HG03354 (cell line): ENCODE measurements around the gene GATA3.
A peak's percentile ranks its signal among the peaks of the same experiment; 100 is the strongest.
"Not testable (repeated sequence)": the region's sequence is repeated elsewhere in the genome, so short reads cannot be mapped to it uniquely, and the experiment has no call there.

Experiments used
- ATAC-seq: cut with Tn5 transposase; IDR thresholded peaks from one replicate; pipeline ENCODE4 v1.9.1; 2021; ENCODE audit warnings: mild to moderate bottlenecking; ENCODE audit not compliant: unreplicated experiment, poor library complexity, severe bottlenecking

Gene GATA3

DNA sequence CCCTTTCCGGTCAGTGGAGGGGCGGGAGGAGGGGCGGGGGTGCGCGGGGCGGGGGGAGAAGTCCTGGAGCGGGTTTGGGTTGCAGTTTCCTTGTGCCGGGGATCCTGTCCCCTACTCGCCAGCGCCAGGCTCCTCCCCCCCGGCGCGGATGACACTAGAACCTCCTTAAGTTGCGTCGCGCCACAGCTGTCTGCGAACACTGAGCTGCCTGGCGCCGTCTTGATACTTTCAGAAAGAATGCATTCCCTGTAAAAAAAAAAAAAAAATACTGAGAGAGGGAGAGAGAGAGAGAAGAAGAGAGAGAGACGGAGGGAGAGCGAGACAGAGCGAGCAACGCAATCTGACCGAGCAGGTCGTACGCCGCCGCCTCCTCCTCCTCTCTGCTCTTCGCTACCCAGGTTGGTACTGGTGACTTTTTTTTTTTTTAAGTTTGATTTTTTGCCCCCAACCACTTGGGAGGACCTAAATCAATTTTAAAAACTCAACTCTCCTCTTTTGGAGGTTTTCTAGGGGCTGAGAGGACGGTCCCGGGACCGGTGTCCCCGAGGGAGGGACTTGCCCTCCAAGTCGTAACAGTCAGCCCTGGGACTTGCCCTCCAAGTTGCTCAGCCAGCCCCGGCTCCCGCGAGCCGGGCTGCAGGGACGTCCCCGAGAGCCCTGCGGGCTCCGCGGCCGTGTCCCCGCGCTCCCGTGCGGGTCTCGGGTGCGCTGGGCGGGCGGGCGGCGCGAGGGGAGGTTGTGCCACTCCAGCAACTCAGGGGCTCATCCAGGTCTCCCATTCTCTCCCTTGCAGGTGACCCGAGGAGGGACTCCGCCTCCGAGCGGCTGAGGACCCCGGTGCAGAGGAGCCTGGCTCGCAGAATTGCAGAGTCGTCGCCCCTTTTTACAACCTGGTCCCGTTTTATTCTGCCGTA, at the start of gene GATA3:
TSS of gene GATA3 (plus strand) at position 195 of the 914 bp plus-strand sequence. CDS start 968 bp downstream, outside the sequence.
- ATAC-seq, result peak; percentile 42

- no peak for ATAC-seq
Measured at GRCh38 chr10:8006274-8006999, 48.1 kb upstream of the GATA3 start.

DNA sequence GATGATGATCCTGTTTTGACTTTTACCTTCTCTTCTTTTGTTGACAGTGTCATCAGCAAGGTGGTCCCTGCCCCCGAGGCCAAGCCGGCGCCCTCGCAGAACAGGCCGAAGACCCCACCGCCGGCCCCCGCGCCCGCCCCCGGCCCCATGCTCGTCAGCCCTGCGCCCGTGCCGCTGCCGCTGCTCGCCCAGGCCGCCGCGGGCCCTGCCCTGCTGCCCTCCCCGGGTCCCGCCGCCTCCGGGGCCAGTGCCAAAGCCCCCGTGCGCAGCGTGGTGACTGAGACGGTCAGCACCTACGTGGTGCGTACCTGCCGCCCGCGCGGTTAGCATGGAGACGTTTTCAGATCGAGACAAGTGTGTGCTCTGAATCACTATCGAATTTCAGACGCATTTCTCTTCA, 45.5 kb upstream of the GATA3 start:
- ATAC-seq, result no peak

DNA sequence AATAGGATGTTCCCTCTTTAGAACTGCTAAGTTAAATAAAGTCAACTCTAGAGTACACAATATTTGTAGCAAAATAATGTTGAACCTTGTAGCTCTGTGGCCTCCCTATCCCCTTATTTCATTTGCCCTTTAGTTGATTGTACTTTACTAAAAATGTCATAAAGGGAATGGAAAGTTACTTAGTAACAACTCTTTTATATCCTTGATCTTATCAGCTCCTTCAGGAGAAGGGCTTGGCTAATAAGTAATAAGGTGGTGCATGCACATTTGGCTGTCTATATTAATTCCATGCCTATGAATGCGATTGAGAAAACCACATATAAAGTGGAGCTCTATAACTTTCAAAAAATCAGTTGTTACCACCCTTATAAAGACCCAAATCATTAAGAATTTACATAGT, 41.5 kb upstream of the GATA3 start:
- ATAC-seq, result no peak

DNA sequence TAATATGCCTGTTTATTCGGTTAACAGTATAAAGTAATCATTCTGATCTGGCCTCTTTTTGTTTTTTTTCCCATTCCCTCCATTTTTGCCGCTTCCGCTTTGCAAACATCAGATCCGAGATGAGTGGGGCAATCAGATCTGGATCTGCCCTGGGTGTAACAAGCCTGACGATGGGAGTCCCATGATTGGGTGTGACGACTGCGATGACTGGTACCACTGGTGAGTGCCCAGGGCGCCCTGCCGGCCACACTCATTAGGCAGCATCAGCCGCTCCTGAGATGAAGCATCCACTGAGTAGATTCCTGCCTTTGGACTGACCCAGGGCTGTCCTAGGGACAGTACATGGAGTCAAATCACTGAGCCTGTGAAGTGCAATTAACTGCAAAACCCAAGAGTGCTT, 40.9 kb upstream of the GATA3 start:
- no peak for ATAC-seq

GRCh38 chr10:8014649-8015048, 39.8 kb upstream of the GATA3 start:
- no peak for ATAC-seq

DNA sequence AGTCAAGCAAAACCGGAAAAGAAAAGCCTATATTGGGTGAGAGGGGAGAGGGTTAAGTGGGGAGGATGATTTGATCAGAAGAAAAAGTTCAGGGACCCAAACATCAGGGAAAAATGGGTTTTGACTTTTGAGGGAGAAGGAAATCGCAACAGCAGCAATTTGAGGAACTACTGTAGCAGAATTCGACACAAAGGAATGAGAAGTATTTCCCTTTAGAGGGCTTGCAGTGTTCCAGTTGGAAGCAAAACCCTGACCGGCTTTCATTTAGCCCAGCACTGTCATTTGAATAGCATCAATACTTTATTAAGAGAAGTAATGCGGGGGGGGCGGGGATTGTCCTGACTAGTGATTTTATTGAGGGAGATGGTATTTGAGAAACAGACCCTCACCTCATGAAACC, 37.2 kb upstream of the GATA3 start:
- no peak for ATAC-seq

GRCh38 chr10:8023321-8023720, 31.2 kb upstream of the GATA3 start:
- no peak for ATAC-seq

DNA sequence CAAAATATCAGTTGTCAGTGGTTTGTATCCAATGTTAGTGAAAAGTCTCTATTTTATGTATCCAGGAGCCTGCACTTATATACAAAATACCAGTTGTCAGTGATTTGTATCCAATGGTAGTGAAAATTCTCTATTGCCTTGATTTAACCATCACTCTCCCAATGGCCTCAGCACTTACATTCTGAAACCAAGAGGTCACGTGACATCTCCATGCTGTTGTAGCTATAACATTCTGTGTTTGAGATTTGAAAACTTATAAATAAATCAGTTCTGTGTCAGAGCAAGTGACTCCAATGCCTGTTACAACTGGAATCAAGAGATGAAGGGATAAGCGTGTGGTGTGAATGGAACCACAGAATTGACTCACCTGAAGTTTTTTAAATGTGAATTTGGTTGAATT, 30.6 kb upstream of the GATA3 start:
- ATAC-seq, result no peak

- no peak for ATAC-seq
Measured at GRCh38 chr10:8026349-8027259, 27.9 kb upstream of the GATA3 start.

DNA sequence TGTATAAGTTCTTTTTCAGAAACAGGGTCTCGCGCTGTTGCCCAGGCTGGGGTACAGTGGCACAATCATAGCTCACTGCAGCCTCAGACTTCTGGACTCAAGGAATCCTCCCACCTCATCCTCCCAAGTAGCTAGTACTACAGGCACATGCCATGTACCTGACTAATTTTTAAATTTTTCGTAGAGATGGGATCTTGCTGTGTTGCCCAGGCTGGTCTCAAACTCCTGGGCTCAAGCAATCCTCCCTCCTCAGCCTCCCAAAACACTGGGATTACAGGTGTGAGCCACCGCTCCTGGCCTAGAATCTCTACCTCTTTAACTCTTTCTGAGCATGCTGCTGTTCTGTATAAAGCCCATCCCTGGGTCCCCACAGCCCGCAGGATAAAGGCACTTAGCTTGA, 23.3 kb upstream of the GATA3 start:
- ATAC-seq, result not testable (repeated sequence)

- no peak for ATAC-seq
Measured at GRCh38 chr10:8032558-8032957, 21.9 kb upstream of the GATA3 start.

GRCh38 chr10:8033812-8034465, 20.5 kb upstream of the GATA3 start:
- no peak for ATAC-seq

DNA sequence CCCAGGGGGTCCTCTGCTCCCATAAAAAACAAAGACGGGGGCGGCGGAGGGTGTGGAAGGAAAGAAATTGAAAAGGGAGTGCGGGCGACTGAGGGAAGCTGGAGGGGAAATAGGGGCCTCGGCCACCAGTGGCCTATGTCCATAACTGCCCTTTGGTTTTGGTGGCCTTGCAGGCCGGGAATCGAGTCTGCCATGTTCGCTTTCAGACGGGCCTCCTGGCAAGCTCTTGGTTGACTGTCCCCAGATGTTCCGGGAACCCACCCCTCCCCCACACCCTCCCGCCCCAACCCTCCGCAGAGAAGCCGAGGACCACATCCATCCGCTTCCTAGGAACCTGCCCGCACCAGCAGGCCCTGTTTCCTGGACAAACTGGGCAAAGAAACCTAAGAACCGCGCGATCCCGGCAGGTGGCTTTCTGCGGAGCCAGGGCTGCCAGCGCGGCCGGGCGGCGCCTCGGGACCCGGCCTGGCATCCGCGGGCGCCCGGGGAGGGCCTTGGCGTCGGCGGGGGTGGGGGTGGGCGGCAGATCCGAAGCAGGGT, 20.0 kb upstream of the GATA3 start:
- no peak for ATAC-seq

DNA sequence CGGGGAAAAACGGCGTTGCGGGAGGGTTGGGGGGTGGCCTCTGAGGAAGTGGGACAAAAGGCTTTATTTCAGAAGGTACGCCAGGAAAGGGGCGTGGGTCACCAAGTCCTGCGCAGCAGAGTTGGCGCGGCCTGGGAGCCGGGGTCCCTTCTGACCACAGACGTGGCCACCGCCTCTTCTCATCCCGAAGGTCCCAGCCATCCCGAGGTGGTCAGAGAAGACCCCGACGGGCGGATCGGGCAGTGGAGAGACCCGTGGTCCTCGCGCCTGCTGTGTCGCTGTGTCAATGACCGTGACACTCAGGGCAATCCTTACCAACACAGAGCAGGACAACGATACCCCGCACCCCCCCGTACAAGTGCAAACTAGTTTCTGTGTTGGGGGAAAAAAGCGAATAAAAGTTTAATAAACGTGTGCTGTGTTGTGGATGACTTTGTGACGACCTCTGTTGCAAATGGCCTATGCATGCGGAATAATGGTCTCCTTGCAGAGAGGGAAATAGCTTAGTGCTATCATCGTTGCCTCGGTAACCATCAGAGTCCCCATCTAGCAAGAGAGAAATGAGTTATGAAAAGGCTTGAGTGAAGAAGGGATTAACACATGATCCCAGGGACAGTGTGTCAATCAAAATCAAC, 19.4 kb upstream of the GATA3 start:
- ATAC-seq, result no peak

DNA sequence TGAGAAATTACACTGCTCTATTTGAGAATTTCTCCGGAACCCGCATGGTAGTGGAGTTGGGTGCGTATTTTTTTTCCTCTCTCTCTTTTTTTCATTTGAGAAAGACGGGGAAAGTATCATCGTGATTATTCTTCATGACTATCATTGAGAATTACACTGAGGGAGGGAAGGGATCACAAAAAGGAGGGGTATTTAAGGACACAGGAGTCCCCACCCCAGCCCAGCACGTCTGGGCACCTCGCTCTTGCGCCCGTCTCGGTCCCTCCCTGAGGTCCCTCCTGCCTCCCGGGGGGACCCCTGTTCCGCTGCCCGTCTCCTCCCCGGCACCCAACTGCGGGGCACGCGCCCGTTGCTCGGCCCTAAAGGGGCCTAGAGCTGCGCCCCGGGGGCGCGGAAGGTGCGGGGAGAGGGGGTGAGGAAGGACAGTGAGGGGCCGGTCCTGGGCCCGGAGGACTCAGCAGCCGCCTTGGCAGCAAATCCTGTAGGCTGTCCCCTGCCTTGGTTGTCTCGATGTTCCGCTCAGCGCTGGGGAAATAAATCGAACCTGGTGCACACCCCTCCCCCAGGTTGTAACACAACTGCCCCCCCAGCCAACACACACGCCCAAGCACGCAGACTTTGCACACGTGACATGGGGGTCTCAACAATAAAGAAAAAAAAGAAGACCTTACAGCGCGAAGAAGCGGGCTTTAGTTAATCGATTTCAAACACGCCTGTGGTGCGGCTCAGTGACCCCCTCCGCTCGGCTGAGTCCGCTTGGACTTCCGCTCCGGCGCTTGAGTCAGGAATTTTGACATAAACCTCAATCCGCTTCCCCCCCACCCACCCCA, 18.6 kb upstream of the GATA3 start:
- no peak for ATAC-seq

GRCh38 chr10:8036506-8037198, 17.8 kb upstream of the GATA3 start:
- no peak for ATAC-seq
